ENCODE measurements around the gene CUL3. TPM values are rescaled to one million over a fixed set of nuclear protein-coding genes. Genes with fewer than 3 reads are reported as not detected.

CUL3 gene
- total RNA-seq, 2 experiments from 2014 or later: 61.7 to 66.0 TPM

DNA sequence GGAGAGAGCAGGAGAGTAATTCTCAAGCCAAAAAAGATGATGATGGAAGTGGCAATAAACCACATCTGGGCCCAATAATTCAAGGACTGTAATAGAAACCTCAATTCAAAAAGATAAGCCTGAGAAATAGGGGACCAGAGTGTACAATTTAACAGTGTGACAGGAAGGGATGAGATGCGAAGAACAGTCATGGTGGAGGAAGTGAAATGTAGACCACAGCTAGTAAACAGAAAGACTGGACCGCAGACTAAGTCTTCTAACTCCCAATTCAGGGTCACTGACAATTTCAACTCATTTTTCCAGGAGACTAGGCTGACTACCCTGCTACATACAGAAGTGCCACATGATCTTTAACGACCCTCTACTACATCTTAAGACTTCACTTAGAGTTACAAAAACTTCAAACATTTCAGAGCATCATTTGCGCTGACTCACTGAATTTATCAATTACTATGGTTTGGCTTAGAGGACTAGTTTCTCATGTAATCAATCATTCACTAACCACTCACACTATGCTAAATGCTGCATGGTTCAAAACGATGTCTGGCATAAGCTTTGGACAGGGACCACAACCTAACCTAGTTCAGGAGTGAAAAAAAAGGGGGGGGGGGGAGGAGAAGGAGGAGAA lies 9.0 kb downstream of the CUL3 start:
- intact Hi-C loops (cut with micrococcal nuclease): loop anchor here (1.0 kb wide), 1 partner anchor 8 kb away; no protein-coding TSS in a partner anchor
- no peak overlapping the region for H3K4me3 Mint-ChIP-seq
- no peaks in the 10 kb centered on the region for H3K27me3 Mint-ChIP-seq (ENCODE audit: low read depth)
- H3K9me3 Mint-ChIP-seq: no peaks in the 10 kb centered on the region
- no peak overlapping the region for H3K27ac Mint-ChIP-seq
- DNase-seq: no peak
- H3K4me1 Mint-ChIP-seq (ENCODE audit: low read depth): peaks cover 89% of the 10 kb centered on the region
- CTCF ChIA-PET: interaction anchor here (0.5 to 4.5 kb wide), 2 partner anchors 15 to 61 kb away, joined by 4 to 16 read pairs; no protein-coding TSS in a partner anchor
- peaks cover 2% of the 10 kb centered on the region for H3K36me3 Mint-ChIP-seq (ENCODE audit: low read depth)

DNA sequence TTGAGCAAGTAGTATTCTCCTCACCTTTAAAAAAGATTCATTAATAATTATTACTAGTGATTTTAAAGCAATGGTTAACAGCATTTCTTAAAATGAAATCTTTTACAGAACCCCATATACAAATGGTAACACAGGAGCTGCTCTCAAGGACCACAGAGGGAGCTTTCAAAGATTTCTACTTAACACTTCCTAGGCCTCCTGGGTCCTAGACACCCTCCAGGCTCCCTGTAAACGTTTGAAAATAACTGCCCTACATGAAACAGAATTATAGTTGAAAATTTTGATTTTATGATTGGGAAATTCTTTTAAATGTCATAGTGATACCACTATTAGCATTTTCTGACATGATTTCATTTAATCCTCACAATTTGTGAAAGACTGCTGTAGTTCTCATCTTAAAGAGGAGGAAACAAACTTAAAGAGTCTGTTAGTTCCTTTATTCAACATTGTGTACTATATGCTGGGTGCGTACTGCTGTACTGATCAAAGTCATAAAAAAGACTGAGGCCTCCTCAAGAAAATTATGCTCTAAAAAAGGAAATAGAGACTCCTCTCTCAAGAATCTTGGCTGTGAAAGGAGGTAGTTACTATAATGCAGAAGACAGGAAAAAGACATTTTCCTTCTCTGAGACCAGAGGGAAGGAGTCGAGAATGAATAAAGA lies 10.6 kb downstream of the CUL3 start:
- no peaks in the 10 kb centered on the region for H3K27me3 Mint-ChIP-seq (ENCODE audit: low read depth)
- no peak for DNase-seq
- CTCF ChIA-PET: interaction anchor here (4.5 kb wide), 1 partner anchor 13 kb away, joined by 16 read pairs; no protein-coding TSS in a partner anchor
- peaks cover 86% of the 10 kb centered on the region for H3K4me1 Mint-ChIP-seq (ENCODE audit: low read depth)
- intact Hi-C loops (cut with micrococcal nuclease): loop anchor here (2.0 kb wide), 1 partner anchor 14 kb away; no protein-coding TSS in a partner anchor
- no peaks in the 10 kb centered on the region for H3K36me3 Mint-ChIP-seq (ENCODE audit: low read depth)
- no peaks in the 10 kb centered on the region for H3K9me3 Mint-ChIP-seq
- no peak overlapping the region for H3K27ac Mint-ChIP-seq
- no peak overlapping the region for H3K4me3 Mint-ChIP-seq

DNA sequence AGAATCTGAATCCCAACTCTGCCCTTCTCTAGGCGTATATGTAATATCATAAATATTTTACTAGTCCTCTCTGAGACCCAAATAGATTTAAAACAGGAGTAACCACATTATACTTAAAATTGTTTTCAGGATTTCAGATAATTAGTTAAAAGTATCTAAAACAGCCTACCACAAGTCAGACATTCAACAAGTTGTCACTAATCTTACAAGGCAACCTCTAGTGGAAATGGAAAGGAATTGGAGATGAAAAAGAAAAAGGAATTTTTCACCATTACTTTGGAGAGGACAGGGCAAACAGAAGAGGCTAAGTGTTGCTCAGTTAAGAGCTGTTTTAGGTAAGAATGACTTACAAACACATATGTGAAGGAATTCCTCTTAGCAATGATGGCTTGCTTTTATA lies 11.4 kb downstream of the CUL3 start:
- DNase-seq: no peak
- Mint-ChIP-seq H3K27ac (no peak overlapping the region), H3K4me1 (ENCODE audit: low read depth) (peaks cover 84% of the 10 kb centered on the region), H3K27me3 (ENCODE audit: low read depth) (no peaks in the 10 kb centered on the region), H3K36me3 (ENCODE audit: low read depth) (no peaks in the 10 kb centered on the region), H3K4me3 (no peak overlapping the region), H3K9me3 (no peaks in the 10 kb centered on the region)
- intact Hi-C loops (cut with micrococcal nuclease): loop anchor here (2.0 kb wide), 1 partner anchor 13 kb away; no protein-coding TSS in a partner anchor
- CTCF ChIA-PET: interaction anchor here (4.5 kb wide), 1 partner anchor 12 kb away, joined by 16 read pairs; no protein-coding TSS in a partner anchor

DNA sequence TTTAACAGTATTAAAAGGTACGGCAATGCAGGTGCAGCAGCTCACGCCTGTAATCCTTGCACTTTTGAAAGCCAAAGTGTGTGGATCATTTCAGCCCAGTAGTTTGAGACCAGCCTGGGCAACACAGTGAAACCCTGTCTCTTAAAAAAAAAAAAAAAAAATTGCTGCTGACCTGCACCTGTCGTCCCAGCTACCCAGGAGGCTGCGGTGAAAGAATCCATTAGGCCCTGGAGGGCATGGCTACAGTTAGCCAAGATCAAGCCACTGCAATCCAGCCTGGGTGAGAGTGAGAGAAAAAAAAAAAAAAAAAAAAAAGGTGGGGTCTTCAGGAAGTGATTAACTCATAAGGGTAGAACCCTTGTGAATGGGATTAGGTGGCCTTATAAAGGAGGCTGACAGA lies 12.8 kb downstream of the CUL3 start:
- Mint-ChIP-seq H3K27me3 (ENCODE audit: low read depth) (no peaks in the 10 kb centered on the region), H3K4me1 (ENCODE audit: low read depth) (peaks cover 81% of the 10 kb centered on the region), H3K4me3 (no peak overlapping the region), H3K36me3 (ENCODE audit: low read depth) (peaks cover 7% of the 10 kb centered on the region), H3K9me3 (peaks cover 2% of the 10 kb centered on the region), H3K27ac (no peak overlapping the region)
- CTCF ChIA-PET: interaction anchor here (1.0 to 2.2 kb wide), 2 partner anchors 12 to 132 kb away, joined by 3 to 9 read pairs; no protein-coding TSS in a partner anchor
- no peak for DNase-seq
- intact Hi-C loops (cut with micrococcal nuclease): no loop called here

DNA sequence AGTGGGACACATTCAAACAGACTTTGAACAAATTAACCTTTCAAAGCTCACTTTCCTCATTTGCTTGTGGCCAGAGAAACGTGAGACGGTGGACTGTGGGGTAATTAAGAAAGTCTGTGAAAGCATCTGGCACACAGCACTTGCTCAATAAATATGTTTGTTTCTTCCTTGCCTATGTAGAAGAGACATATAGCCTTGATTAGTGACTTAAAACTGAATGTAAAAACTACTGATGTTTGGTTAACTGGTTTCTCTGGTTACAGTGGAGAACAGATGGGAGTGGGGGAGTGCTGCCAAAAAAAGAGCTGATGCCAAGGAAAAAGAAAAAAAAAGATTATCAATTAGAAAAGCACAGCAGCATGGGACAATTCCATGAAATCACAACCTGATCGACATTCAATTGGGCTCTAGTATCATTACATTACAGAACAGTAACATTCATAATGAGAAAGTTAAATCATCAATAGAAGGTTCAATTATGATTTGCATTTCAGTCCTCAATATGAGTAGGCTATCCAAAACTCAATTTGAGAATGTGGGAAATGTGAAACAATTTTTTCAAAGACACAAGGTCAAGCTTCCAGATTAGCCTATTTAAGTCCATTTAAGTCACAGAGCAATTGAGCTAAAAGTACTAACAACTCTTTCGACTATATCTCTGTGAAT lies 14.7 kb downstream of the CUL3 start:
- no peak overlapping the region for H3K27ac Mint-ChIP-seq
- peaks cover 2% of the 10 kb centered on the region for H3K9me3 Mint-ChIP-seq
- no peak overlapping the region for H3K4me3 Mint-ChIP-seq
- peaks cover 15% of the 10 kb centered on the region for H3K36me3 Mint-ChIP-seq (ENCODE audit: low read depth)
- no peak for DNase-seq
- intact Hi-C loops (cut with micrococcal nuclease): loop anchor here (1.0 to 2.0 kb wide), 2 partner anchors 9 to 48 kb away; no protein-coding TSS in a partner anchor
- H3K4me1 Mint-ChIP-seq (ENCODE audit: low read depth): peaks cover 78% of the 10 kb centered on the region
- no peaks in the 10 kb centered on the region for H3K27me3 Mint-ChIP-seq (ENCODE audit: low read depth)
- CTCF ChIA-PET: interaction anchor here (0.6 to 2.3 kb wide), 3 partner anchors 9 to 83 kb away, joined by 3 to 9 read pairs (median 8); no protein-coding TSS in a partner anchor

DNA sequence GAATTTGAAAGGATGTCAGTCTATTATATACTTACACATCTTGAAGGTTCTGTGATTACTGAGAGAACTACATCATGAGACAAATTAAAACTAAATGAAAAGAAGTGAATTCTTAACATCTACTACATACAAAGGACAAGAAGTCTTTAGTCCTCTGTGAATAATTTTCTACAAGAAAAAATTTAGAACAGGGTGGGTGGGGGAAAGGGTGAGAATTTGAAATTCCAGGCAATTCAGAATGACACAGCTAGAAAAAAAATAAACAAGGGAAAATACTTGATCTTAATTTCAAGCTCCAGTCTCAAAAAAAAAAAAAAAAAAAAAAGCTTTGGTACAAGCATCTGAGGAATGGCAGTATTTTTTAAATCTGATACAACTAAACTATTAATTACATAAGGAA lies 15.5 kb downstream of the CUL3 start:
- no peak for DNase-seq
- Mint-ChIP-seq H3K4me1 (ENCODE audit: low read depth) (peaks cover 77% of the 10 kb centered on the region), H3K4me3 (no peak overlapping the region), H3K27ac (no peak overlapping the region), H3K36me3 (ENCODE audit: low read depth) (peaks cover 20% of the 10 kb centered on the region), H3K27me3 (ENCODE audit: low read depth) (no peaks in the 10 kb centered on the region), H3K9me3 (peaks cover 2% of the 10 kb centered on the region)
- CTCF ChIA-PET: interaction anchor here (2.3 kb wide), 1 partner anchor 10 kb away, joined by 8 read pairs; no protein-coding TSS in a partner anchor
- intact Hi-C loops (cut with micrococcal nuclease): loop anchor here (1.0 to 2.0 kb wide), 2 partner anchors 8 to 47 kb away; no protein-coding TSS in a partner anchor

DNA sequence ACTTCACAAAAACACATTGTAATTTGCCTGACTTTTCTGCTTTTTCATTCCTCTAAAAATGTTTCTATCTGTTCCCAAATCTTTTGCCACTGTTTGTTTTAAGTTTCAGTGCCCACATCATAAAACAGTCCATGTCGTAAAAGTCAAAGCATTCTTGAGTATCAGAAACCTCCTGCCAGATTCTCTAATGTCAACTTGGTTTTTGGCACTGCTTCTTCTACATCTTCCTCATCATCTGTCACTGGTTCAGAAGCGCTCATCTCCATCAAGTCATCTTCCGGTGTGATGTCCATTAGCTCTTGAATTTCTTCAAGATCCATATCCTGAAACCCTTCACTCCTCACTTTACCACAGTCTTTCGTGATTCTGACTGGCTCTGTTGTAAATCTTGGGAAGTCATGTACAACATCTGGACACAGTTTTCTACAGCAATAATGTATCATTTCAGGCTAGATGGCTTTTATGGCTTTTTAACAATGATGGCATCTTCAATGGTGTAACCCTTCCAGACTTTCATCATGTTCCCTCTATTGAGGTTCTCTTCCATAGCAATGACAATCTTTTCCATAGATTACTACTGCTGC lies 19.6 kb downstream of the CUL3 start:
- DNase-seq: no peak
- H3K27ac Mint-ChIP-seq: no peak overlapping the region
- H3K36me3 Mint-ChIP-seq (ENCODE audit: low read depth): peaks cover 21% of the 10 kb centered on the region
- CTCF ChIA-PET: interaction anchor here (0.8 kb wide), 1 partner anchor 27 kb away, joined by 3 read pairs; no protein-coding TSS in a partner anchor
- intact Hi-C loops (cut with micrococcal nuclease): no loop called here
- H3K4me1 Mint-ChIP-seq (ENCODE audit: low read depth): peaks cover 53% of the 10 kb centered on the region
- peaks cover 2% of the 10 kb centered on the region for H3K9me3 Mint-ChIP-seq
- H3K27me3 Mint-ChIP-seq (ENCODE audit: low read depth): no peaks in the 10 kb centered on the region
- H3K4me3 Mint-ChIP-seq: no peak overlapping the region

DNA sequence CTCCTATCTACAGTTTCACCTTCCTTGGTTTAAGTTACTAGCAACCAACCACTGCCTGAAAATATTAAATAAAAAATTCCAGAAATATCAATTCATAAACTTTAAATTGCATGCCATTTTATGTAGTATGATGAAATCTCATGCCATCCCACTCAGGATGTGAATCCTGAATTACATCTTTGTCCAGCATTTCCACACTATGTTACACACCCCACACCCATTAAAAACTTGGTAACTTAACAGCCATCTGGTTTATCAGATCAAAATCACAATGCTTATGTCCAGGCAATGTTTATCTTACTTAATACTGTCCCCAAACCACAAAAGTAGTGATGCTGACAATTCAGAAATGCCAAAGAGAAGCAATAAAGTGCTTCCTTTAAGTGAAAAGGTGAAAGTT lies 21.6 kb downstream of the CUL3 start:
- intact Hi-C loops (cut with micrococcal nuclease): no loop called here
- H3K27me3 Mint-ChIP-seq (ENCODE audit: low read depth): no peaks in the 10 kb centered on the region
- H3K4me1 Mint-ChIP-seq (ENCODE audit: low read depth): peaks cover 43% of the 10 kb centered on the region
- no peak overlapping the region for H3K4me3 Mint-ChIP-seq
- H3K27ac Mint-ChIP-seq: no peak overlapping the region
- DNase-seq: no peak
- CTCF ChIA-PET: interaction anchor here (3.9 kb wide), 1 partner anchor 12 kb away, joined by 16 read pairs; no protein-coding TSS in a partner anchor
- peaks cover 2% of the 10 kb centered on the region for H3K9me3 Mint-ChIP-seq
- peaks cover 21% of the 10 kb centered on the region for H3K36me3 Mint-ChIP-seq (ENCODE audit: low read depth)

DNA sequence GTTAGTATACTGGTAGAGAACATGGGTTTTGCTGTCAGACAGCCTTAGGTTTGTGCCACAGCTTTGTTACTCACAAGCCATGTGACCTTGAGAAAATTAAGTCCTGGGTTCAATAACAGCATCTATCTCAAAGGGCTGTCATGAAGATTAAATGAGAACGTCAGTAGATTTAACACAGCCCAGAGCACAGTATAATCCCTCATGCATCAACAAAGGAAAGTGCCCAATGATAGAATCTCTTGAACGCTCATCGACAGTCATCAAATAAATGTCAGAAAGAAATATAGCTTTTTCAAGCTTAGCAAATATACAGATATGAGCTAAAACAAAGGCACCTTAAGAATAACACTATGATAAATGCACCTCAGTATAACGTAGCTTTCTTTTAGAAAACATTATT lies 22.3 kb downstream of the CUL3 start:
- H3K9me3 Mint-ChIP-seq: peaks cover 2% of the 10 kb centered on the region
- no peak for DNase-seq
- no peak overlapping the region for H3K4me3 Mint-ChIP-seq
- H3K4me1 Mint-ChIP-seq (ENCODE audit: low read depth): peaks cover 45% of the 10 kb centered on the region
- no peak overlapping the region for H3K27ac Mint-ChIP-seq
- peaks cover 19% of the 10 kb centered on the region for H3K36me3 Mint-ChIP-seq (ENCODE audit: low read depth)
- intact Hi-C loops (cut with micrococcal nuclease): no loop called here
- H3K27me3 Mint-ChIP-seq (ENCODE audit: low read depth): no peaks in the 10 kb centered on the region
- CTCF ChIA-PET: interaction anchor here (0.7 to 3.9 kb wide), 2 partner anchors 12 to 38 kb away, joined by 3 to 16 read pairs; no protein-coding TSS in a partner anchor

DNA sequence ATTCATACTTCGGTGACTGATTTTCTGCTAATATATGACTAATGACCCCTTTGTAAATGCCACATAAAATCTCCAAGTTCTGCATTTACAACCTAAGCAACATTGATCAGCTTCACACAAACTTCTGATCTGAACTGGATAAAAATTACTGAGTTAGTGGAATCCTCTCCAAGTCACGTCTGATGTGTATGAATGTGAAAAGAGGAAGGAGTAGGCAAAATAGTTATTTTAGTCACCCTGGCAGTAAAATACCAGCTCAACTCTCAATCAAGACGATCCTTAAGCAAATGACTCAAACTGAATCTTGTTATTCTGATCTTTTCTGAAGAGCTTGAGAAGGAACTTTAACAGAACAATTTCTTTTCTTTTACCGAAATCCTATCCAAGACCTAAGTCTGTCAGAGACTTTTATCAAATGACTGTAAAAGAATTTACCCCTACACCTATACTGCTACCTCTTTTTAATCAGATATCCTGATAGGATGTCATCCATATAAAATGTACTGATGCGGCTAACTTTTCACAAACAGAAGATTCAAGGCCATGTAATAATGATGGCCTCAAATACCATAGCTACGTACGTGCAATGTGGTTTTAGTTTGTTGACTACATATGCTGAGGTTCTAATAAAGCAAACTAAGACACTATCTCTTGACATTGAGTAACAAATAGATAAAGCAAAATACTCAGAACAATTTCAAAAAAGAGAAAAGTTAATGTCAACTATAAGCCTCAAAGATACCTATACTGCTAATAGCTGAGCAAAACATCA lies 23.7 kb downstream of the CUL3 start:
- intact Hi-C loops (cut with micrococcal nuclease): loop anchor here (1.0 to 2.0 kb wide), 3 partner anchors 9 to 38 kb away; no protein-coding TSS in a partner anchor
- H3K9me3 Mint-ChIP-seq: no peaks in the 10 kb centered on the region
- no peak overlapping the region for H3K27ac Mint-ChIP-seq
- no peaks in the 10 kb centered on the region for H3K27me3 Mint-ChIP-seq (ENCODE audit: low read depth)
- peaks cover 13% of the 10 kb centered on the region for H3K36me3 Mint-ChIP-seq (ENCODE audit: low read depth)
- CTCF ChIA-PET: interaction anchor here (0.5 to 3.9 kb wide), 6 partner anchors 10 to 90 kb away, joined by 3 to 16 read pairs (median 4); no protein-coding TSS in a partner anchor
- no peak for DNase-seq
- H3K4me3 Mint-ChIP-seq: no peak overlapping the region
- H3K4me1 Mint-ChIP-seq (ENCODE audit: low read depth): peaks cover 37% of the 10 kb centered on the region

DNA sequence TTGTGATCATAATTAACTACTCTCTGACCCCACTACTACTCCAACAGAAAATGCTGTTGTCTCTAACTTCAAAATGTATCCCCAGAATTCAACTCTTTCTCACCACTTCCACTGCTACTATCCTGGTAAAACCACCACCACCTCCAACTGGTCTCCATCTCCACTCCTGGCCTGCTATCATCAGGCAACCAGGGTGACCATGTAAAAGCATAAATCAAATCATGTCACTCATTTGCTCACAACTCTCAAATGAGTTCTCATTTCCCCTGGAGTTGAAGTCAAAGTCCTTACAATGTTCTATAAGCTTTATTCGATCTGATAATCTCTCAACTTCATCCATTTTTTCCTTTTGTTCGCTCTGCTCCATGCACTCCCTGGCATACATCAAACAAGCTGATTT lies 24.6 kb downstream of the CUL3 start:
- CTCF ChIA-PET: interaction anchor here (1.0 to 3.9 kb wide), 4 partner anchors 11 to 19 kb away, joined by 3 to 16 read pairs (median 6); no protein-coding TSS in a partner anchor
- no peak for DNase-seq
- Mint-ChIP-seq H3K27me3 (ENCODE audit: low read depth) (no peaks in the 10 kb centered on the region), H3K9me3 (no peaks in the 10 kb centered on the region), H3K27ac (no peak overlapping the region), H3K4me3 (no peak overlapping the region), H3K36me3 (ENCODE audit: low read depth) (peaks cover 17% of the 10 kb centered on the region), H3K4me1 (ENCODE audit: low read depth) (peaks cover 37% of the 10 kb centered on the region)
- intact Hi-C loops (cut with micrococcal nuclease): loop anchor here (2.0 kb wide), 1 partner anchor 14 kb away; no protein-coding TSS in a partner anchor
